PFSK-1 (cell line): ENCODE measurements around the gene PBX4.

Experiments
- FOXP2 ChIP-seq: optimal IDR thresholded peaks from 2 replicates; pipeline ENCODE3; 2011; ENCODE audit warnings: borderline replicate concordance, control low read depth, inconsistent platforms; ENCODE audit not compliant: insufficient read depth; ENCODE audit errors: extremely low read length, extremely low read depth
- POLR2AphosphoS5 ChIP-seq: IDR thresholded peaks from 2 replicates; pipeline ENCODE4 v1.6.1; 2012; ENCODE audit warnings: low read depth, mild to moderate bottlenecking, control low read depth, low read length, moderate library complexity
- REST ChIP-seq, 2 experiments: IDR thresholded peaks; 2 replicates each; pipeline versions ENCODE4 v1.6.1 to v1.8.0; 2011 to 2012; ENCODE audit warnings: low read depth in 2 of 2, low read length in 2 of 2, control low read depth in 1 of 2, inconsistent platforms in 1 of 2, mild to moderate bottlenecking in 1 of 2, moderate library complexity in 1 of 2; ENCODE audit not compliant: insufficient read depth in 1 of 2
- SIN3A ChIP-seq: IDR thresholded peaks from 2 replicates; pipeline ENCODE4 v1.6.1; 2012; ENCODE audit warnings: mild to moderate bottlenecking, low read length, moderate library complexity, borderline replicate concordance; ENCODE audit not compliant: insufficient read depth
- TAF1 ChIP-seq: IDR thresholded peaks from 2 replicates; pipeline ENCODE4 v1.6.1; 2012; ENCODE audit warnings: low read length, control low read depth, borderline replicate concordance; ENCODE audit not compliant: insufficient read depth

The PBX4 gene

GRCh38 chr19:19532806-19533701, 85.4 kb downstream of the PBX4 start:
- TF ChIP-seq SIN3A, result no peak
- no peak for TF ChIP-seq FOXP2
- TF ChIP-seq TAF1, result no peak
- TF ChIP-seq POLR2AphosphoS5, result no peak
- TF ChIP-seq REST (IDR thresholded peaks at IDR 0.05; ENCODE audit: insufficient read depth in 1 of 2, low read depth in 2 of 2, low read length in 2 of 2), result no peak

GRCh38 chr19:19531951-19532805, 86.3 kb downstream of the PBX4 start:
- TF ChIP-seq SIN3A (no peak), FOXP2 (no peak), POLR2AphosphoS5 (peak; percentile 20; the same call in 1 of the 2 replicates)

GRCh38 chr19:19530889-19531288, 87.6 kb downstream of the PBX4 start:
- no peak for TF ChIP-seq REST (IDR thresholded peaks at IDR 0.05; ENCODE audit: insufficient read depth in 1 of 2, low read depth in 2 of 2, low read length in 2 of 2)
- TF ChIP-seq TAF1, result no peak
- no peak for TF ChIP-seq POLR2AphosphoS5
- no peak for TF ChIP-seq FOXP2
- no peak for TF ChIP-seq SIN3A

DNA sequence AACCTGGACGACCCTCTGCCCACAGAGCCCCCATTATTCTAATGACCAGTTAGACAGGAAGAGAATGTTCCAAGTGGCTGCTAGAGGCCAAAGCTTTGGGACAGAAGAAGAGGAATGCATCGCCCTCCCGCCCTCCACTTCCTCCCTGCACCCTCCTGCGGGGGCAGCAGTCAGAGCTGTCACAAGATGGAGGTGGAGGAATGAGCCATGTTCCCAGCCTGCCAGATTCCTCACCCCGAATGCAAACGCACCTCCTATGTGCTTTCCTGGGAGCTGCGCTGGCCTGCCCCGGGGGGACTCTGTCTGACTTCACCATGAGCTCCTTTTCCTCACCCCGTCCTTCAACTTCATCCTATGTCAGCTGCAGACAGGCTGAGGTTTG, 88.1 kb downstream of the PBX4 start:
- TF ChIP-seq TAF1 (no peak), FOXP2 (no peak), SIN3A (no peak), REST (IDR thresholded peaks at IDR 0.05; ENCODE audit: insufficient read depth in 1 of 2, low read depth in 2 of 2, low read length in 2 of 2) (no peak), POLR2AphosphoS5 (no peak)

GRCh38 chr19:19529783-19530422, 88.6 kb downstream of the PBX4 start:
- TF ChIP-seq POLR2AphosphoS5, result no peak
- no peak for TF ChIP-seq TAF1
